Stomach smooth muscle (tissue), 2 donors: ENCODE measurements around the gene ZW10.
"Not testable (repeated sequence)": the region's sequence is repeated elsewhere in the genome, so short reads cannot be mapped to it uniquely, and the experiment has no call there.

Experiments
- H3K27ac ChIP-seq: one replicate; pipeline ENCODE4 v1.7.0; 2013; ENCODE audit warnings: mild to moderate bottlenecking, low read length, inconsistent platforms
- H3K27me3 ChIP-seq, 2 donors: one replicate each; pipeline ENCODE4 v1.7.0; 2013; ENCODE audit warnings: low read length in 2 of 2; ENCODE audit not compliant: insufficient read depth in 2 of 2, control insufficient read depth in 1 of 2
- H3K36me3 ChIP-seq, 2 donors: one replicate each; pipeline ENCODE4 v1.7.0; 2013; ENCODE audit warnings: low read length in 2 of 2; ENCODE audit not compliant: control insufficient read depth in 2 of 2, insufficient read depth in 2 of 2
- H3K4me1 ChIP-seq: one replicate; pipeline ENCODE4 v1.7.0; 2013; ENCODE audit warnings: low read length; ENCODE audit not compliant: control insufficient read depth, insufficient read depth
- H3K4me3 ChIP-seq, 2 donors: one replicate each; pipeline ENCODE4 v1.7.0; 2013; ENCODE audit warnings: low read length in 2 of 2
- H3K9ac ChIP-seq, 2 donors: one replicate each; pipeline ENCODE4 v1.7.0; 2013; ENCODE audit warnings: low read length in 2 of 2, mild to moderate bottlenecking in 1 of 2
- H3K9me3 ChIP-seq, 2 donors: one replicate each; pipeline ENCODE4 v1.7.0; 2013; ENCODE audit warnings: low read length in 2 of 2; ENCODE audit not compliant: control insufficient read depth in 2 of 2
- donor health status: healthy.
- donor health status: Pancreatic carcinoma.

Gene ZW10

DNA sequence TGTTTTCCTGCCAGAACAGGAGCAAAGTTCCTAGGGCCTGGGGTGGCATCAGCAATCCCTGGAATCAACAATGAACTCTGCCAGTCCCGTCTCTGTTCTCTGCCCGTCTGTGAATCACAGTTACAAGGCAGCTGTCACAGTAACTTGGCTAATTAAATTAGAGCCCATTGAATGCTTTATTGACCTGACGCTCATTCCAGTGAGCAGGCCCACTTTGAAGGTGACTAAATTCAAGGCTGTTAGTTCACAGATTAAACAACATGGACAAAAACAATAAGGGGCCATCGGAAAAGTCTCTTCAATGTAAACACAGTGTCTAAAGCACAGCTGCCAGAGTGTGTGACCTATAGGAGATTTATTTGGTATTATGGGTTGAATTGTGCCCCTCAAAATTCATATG lies 49.7 kb downstream of the ZW10 start:
- no peak overlapping the region for H3K4me3 ChIP-seq
- no peaks in the 10 kb centered on the region for H3K4me1 ChIP-seq
- peaks cover 0 to 5% of the 10 kb centered on the region in 2 donors for H3K36me3 ChIP-seq
- no peaks in the 10 kb centered on the region for H3K9me3 ChIP-seq
- no peak overlapping the region for H3K9ac ChIP-seq
- no peak overlapping the region for H3K27ac ChIP-seq
- no peaks in the 10 kb centered on the region for H3K27me3 ChIP-seq

DNA sequence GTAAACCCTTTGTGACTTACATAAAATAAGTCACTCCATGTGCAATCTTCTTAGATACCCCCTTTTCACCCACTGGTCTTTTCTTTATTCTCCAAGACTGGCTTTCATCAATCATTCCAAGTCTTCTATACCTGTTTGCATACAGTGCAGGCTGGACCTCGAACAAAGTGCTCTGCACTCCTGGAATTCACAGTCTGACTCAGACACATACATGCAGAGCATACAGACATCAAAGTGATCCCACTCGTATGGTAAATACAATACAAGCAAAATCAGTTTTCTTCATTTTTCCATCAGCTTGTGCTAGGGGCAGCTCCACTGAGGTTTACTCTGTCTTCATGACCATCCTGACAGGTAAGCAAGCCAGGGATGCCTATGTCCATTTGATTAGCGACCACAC lies 50.6 kb downstream of the ZW10 start:
- Histone ChIP-seq H3K27ac (no peak overlapping the region), H3K4me3 (no peak overlapping the region), H3K9ac (no peak overlapping the region), H3K27me3 (no peaks in the 10 kb centered on the region), H3K36me3 (peaks cover 0 to 5% of the 10 kb centered on the region in 2 donors), H3K9me3 (no peaks in the 10 kb centered on the region), H3K4me1 (no peaks in the 10 kb centered on the region)

DNA sequence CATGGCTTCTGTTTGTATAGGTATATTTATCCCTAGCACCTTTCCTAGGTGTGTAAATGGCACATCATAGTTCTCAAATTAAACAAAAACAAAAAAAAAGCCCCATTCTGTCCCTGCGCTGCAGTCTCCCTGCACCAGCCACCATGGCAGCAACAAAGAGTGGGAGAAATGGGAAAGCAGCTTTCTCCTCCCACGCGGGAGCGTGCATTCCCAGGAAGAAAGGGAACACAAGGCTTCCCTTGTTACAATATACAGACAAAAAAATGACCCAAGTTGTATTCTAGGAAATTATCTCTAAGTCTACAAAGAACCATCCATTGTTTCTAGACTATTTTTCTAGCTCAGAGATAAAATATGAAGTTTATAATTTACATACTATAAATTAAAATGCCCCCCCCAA lies 51.3 kb downstream of the ZW10 start:
- no peak overlapping the region for H3K27ac ChIP-seq
- H3K9ac ChIP-seq = no peak overlapping the region
- no peaks in the 10 kb centered on the region for H3K9me3 ChIP-seq
- no peak overlapping the region for H3K4me3 ChIP-seq
- H3K36me3 ChIP-seq = peaks cover 0 to 5% of the 10 kb centered on the region in 2 donors
- H3K27me3 ChIP-seq = no peaks in the 10 kb centered on the region
- no peaks in the 10 kb centered on the region for H3K4me1 ChIP-seq

DNA sequence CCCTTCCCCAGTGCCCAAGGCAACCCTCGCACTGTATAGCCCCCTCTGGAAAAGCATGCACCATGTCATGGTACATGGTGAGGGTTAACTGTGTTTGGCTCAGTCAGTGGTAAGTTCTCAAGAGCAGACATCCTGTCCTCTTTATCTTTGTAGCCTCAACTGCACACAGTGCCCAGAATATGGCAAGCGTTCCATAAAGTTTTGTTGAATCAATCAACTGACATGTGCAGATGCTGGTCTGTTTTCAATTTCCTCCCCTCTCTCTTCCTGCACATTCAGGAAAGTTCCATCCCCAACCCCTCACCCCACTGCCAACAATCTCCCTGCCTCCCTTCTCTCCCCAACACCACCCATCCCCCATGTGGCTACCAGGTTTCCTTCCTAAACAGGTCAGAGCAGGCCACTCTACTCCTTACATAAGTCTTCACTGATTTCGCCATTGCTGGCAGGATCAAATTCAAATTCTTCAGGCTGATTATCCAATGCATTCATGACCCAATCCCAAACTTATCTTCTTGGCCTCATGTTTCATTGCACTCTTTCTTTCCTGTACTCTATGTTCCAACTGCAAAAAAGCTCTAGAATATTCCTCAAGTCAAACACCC lies 51.9 kb downstream of the ZW10 start:
- Histone ChIP-seq H3K4me3 (no peak overlapping the region), H3K27me3 (no peaks in the 10 kb centered on the region), H3K27ac (no peak overlapping the region), H3K36me3 (peaks cover 2 to 5% of the 10 kb centered on the region in 2 donors), H3K9me3 (no peaks in the 10 kb centered on the region), H3K4me1 (no peaks in the 10 kb centered on the region), H3K9ac (no peak overlapping the region)

DNA sequence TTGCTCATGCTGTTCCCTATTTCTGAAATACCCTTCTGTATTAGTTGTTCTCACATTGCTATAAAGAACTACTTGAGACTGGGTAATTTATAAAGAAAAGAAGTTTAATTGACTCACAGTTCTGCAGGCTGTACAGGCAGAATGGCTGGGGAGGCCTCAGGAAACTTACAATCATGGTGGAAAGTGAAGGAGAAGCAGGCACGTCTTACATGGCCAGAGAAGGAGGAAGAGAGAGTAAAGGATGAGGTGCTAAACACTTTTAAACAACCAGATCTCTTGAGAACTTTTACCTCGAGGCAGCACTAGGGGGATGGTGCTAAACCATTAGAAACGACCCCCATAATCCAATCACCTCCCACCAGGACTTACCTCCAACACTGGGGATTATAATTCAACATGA lies 53.0 kb downstream of the ZW10 start:
- not testable (repeated sequence) for H3K9ac ChIP-seq, H3K36me3 ChIP-seq, H3K27me3 ChIP-seq, H3K4me3 ChIP-seq, H3K27ac ChIP-seq, H3K9me3 ChIP-seq, H3K4me1 ChIP-seq

DNA sequence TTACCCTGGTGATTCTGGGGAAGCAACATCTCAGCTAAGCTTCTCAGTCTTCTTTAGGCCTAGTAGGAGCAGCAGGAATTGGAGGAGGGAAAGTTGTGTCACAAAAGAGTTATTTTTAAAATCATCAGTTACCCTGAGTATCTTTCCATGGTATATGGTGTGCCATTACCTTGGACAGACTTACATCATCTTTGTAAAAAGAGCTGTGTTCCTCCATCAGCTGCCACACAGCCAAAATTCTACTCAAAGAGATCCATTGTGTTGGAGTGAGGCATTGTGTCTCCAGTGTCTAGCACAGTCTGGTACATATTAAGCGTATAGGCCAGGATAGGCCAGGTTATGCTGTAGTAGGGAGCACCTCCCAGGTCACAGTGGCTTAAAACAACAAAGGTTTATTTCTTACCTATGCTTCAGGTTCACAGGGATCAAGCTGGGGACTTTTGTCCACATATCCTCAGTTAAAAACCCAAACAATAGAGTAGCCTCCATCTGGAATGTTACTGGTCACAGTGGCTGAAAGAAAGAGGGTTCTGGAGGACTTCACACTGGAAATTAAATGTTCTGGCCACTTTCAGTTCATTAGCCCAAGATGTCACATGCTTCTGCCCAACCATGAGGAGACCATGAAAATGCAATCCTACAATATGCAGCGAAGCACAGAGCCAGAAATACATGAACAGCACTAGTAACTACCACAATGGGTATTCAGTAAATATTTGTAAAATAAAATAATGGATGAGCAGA lies 57.4 kb downstream of the ZW10 start:
- no peak overlapping the region for H3K27ac ChIP-seq
- H3K27me3 ChIP-seq = no peaks in the 10 kb centered on the region
- H3K4me1 ChIP-seq = no peaks in the 10 kb centered on the region
- H3K4me3 ChIP-seq = no peak overlapping the region
- no peak overlapping the region for H3K9ac ChIP-seq
- no peaks in the 10 kb centered on the region for H3K9me3 ChIP-seq
- peaks cover 5% of the 10 kb centered on the region in 2 donors for H3K36me3 ChIP-seq

DNA sequence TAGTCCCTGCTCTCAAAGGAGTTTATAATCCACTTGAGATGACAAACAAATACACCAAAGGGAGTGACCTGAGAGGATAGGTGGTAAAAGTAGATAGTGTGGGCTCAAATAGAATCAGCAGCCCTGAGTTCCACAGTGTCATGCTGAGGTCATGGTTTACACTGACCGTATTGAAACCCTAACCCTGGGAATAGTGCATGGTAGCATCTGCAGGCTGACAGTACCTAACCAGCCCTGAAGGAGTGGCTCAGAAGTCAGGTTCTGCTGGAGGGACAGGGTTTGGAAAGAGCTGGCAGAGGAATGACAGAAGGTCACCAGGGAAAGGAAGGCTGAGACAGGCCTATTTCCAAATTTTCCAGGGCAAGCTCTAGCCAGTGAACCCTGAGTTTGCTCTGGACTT lies 58.2 kb downstream of the ZW10 start:
- H3K9ac ChIP-seq = no peak overlapping the region
- H3K9me3 ChIP-seq = no peaks in the 10 kb centered on the region
- H3K36me3 ChIP-seq = peaks cover 5% of the 10 kb centered on the region in 2 donors
- no peak overlapping the region for H3K27ac ChIP-seq
- no peak overlapping the region for H3K4me3 ChIP-seq
- no peaks in the 10 kb centered on the region for H3K4me1 ChIP-seq
- H3K27me3 ChIP-seq = no peaks in the 10 kb centered on the region

DNA sequence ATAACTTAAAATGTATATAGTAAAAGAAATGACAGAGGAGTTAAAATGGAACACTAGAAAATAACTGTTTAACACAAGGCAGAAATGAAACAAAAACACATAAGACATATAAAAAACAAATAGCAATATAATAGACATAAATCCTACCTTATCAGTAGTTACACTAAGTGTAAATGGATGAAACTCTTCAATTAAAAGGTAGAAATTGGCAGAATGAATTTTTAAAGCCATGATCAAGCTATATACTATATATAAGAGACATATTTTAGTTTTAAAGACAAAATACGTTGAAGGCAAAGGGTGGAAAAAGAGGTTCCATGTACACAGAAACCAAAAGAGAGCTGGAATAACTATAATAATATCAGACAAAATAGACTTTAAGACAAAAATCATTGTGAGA lies 62.5 kb downstream of the ZW10 start:
- no peaks in the 10 kb centered on the region for H3K4me1 ChIP-seq
- H3K27me3 ChIP-seq = no peaks in the 10 kb centered on the region
- H3K4me3 ChIP-seq = no peak overlapping the region
- H3K27ac ChIP-seq = no peak overlapping the region
- H3K36me3 ChIP-seq = peaks cover 0 to 3% of the 10 kb centered on the region in 2 donors
- peaks cover 8% of the 10 kb centered on the region in 2 donors for H3K9me3 ChIP-seq
- H3K9ac ChIP-seq = no peak overlapping the region

DNA sequence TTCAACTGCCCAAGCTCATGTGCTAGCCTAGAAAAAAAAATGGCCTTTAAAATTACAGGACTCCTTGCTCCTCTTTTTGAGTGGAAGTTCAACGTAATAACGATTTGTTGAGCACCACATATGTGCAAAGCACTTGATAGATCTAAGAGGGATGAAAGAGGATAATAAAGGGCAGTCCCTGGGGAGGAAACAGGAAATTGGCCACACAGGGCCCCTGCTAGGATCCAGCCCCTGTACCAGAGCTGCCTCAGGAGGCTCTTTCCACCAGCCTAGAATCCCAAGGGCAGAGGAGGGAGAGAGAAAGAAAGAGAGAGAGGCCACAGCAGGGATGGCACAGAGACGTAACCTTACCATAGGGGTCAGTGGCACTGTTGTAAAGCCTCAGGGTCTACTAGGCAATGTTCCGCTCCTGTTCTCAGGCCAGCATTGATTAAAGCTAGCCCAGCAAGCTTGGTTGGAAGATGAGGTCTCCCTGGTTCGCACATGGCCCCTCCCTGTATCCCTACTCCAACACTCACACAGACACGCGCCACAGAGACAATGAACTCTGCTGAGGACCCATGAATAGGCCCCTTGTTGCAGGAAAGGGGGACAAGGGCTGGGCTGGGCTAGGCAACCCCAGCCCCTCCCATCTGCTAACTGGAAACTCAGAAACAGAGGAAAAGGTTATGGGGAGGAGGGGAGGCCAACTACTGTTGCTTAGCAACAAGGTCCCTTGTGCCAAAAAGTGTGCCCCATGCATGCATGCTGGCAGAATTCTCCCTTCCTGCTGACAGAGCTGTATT lies 67.4 kb downstream of the ZW10 start, which contains the start of gene TMPRSS5:
TMPRSS5 (minus strand) TSS at position 438 of the 785 bp plus-strand sequence; CDS start at position 354, 84 bp downstream.
- H3K27ac ChIP-seq = no peak within 1 kb of the TSS
- peaks cover 8% of the 10 kb centered on the region in 2 donors for H3K9me3 ChIP-seq
- no peaks in the 10 kb centered on the region for H3K36me3 ChIP-seq
- no peaks in the 10 kb centered on the region for H3K27me3 ChIP-seq
- H3K9ac ChIP-seq = no peak within 1 kb of the TSS
- no peak within 1 kb of the TSS for H3K4me3 ChIP-seq
- H3K4me1 ChIP-seq = no peaks in the 10 kb centered on the region

DNA sequence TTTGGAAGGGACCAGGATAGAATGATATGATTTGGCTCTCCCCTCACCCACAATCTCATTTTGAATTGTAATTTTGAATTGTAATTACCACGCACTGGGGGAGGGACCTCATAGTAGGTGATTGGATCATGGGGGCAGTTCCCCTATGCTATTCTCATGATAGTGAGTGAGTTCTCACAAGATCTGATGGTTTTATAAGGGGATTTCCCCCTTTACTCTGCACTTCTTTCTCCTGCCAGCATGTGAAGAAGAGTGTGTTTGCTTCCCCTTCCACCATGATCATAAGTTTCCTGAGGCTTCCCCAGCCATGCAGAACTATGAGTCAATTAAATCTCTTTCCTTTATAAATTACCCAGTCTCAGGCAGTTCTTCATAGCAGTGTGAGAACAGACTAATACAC lies 69.9 kb downstream of the ZW10 start:
- not testable (repeated sequence) for H3K4me3 ChIP-seq, H3K9me3 ChIP-seq, H3K27ac ChIP-seq, H3K27me3 ChIP-seq, H3K36me3 ChIP-seq, H3K4me1 ChIP-seq, H3K9ac ChIP-seq
